ENCODE results near the gene TMEM232. TPM values are rescaled to one million over a fixed set of nuclear protein-coding genes. Genes with fewer than 3 reads are reported as not detected.

The TMEM232 gene
- total and polyA plus RNA-seq, 2 of the 4 experiments (the other 2 are of a cell fraction) = 0.17 to 0.36 TPM

GRCh38 chr5:110705349-110705748, 21.1 kb downstream of the TMEM232 start:
- Histone ChIP-seq H3K4me2 (ENCODE audit: low read depth, low read length) (no peak overlapping the region), H2BK5ac (ENCODE audit: low read depth, low read length, poor library complexity, severe bottlenecking) (no peak overlapping the region), H3K4ac (ENCODE audit: low read depth, low read length) (no peak overlapping the region), H3K23ac (ENCODE audit: low read depth, low read length) (no peak overlapping the region), H4K5ac (ENCODE audit: low read depth, low read length) (no peak overlapping the region), H3K79me1 (ENCODE audit: low read depth in 1 of 2, low read length in 2 of 2) (no peaks in the 10 kb centered on the region), H3K4me1 (ENCODE audit: control insufficient read depth, insufficient read depth, low read length) (no peaks in the 10 kb centered on the region), H4K8ac (ENCODE audit: low read depth in 2 of 2, low read length in 2 of 2) (no peak overlapping the region), H4K20me1 (ENCODE audit: insufficient read depth, low read length) (no peaks in the 10 kb centered on the region), H3K56ac (ENCODE audit: extremely low read depth, insufficient read depth, low read length) (no peak overlapping the region), H3K9ac (ENCODE audit: low read depth, low read length) (no peak overlapping the region), H3K27ac (ENCODE audit: insufficient read depth, low read length) (no peak overlapping the region), H3K9me1 (ENCODE audit: insufficient read depth, low read length) (no peaks in the 10 kb centered on the region), H2AFZ (replicated peaks; ENCODE audit: low read length, poor library complexity) (no peak overlapping the region), H3K27me3 (ENCODE audit: control insufficient read depth, insufficient read depth, low read length) (no peaks in the 10 kb centered on the region), H3K36me3 (ENCODE audit: control insufficient read depth, insufficient read depth, low read length) (no peaks in the 10 kb centered on the region), H2AK5ac (ENCODE audit: low read depth, low read length) (no peak overlapping the region), H3K14ac (replicated peaks; ENCODE audit: low read depth, low read length) (no peak overlapping the region), H4K91ac (ENCODE audit: insufficient read depth, low read depth, low read length) (no peak overlapping the region), H2BK15ac (ENCODE audit: low read depth, low read length) (no peak overlapping the region), H3K18ac (ENCODE audit: low read depth, low read length) (no peak overlapping the region), H2BK120ac (ENCODE audit: low read depth, low read length) (no peak overlapping the region), H2AK9ac (replicated peaks; ENCODE audit: low read depth, low read length, poor library complexity) (no peak overlapping the region), H2BK20ac (ENCODE audit: low read depth, low read length) (no peak overlapping the region), H3K4me3 (ENCODE audit: insufficient read depth, low read depth, low read length) (no peak overlapping the region), H3K9me3 (ENCODE audit: control insufficient read depth, insufficient read depth, low read length) (no peaks in the 10 kb centered on the region)
- POLR2A ChIA-PET (ENCODE audit: unreplicated experiment) = no interaction called here
- CTCF ChIA-PET = no interaction called here
- peak; percentile 52 for TF ChIP-seq MAFK (IDR thresholded peaks at IDR 0.05; ENCODE audit: low read depth, low read length)
- no peak for TF ChIP-seq CTCF (conservative IDR thresholded peaks at IDR 0.05; ENCODE audit: low read depth, low read length)
- ATAC-seq (ENCODE audit: low read depth) (no peak), DNase-seq (no peak)
- no TSS peak for BruUV-seq (replicated peaks)
- intact Hi-C loops (cut with micrococcal nuclease) = no loop called here
- dilution Hi-C loops (cut with HindIII; ENCODE audit: low sequenced_read_pairs, unreplicated experiment) = no loop called here
- in situ Hi-C loops (cut with MboI; ENCODE audit: low sequenced_read_pairs) = no loop called here
